GM19023 (cell line): ENCODE results near the gene DOCK7.
"Not testable (repeated sequence)": the region's sequence is repeated elsewhere in the genome, so short reads cannot be mapped to it uniquely, and the experiment has no call there.

ENCODE experiments used
- ATAC-seq: cut with Tn5 transposase; IDR thresholded peaks from one replicate; pipeline ENCODE4 v1.9.1; 2021; ENCODE audit warnings: mild to moderate bottlenecking, moderate library complexity; ENCODE audit not compliant: unreplicated experiment

The DOCK7 gene

DNA sequence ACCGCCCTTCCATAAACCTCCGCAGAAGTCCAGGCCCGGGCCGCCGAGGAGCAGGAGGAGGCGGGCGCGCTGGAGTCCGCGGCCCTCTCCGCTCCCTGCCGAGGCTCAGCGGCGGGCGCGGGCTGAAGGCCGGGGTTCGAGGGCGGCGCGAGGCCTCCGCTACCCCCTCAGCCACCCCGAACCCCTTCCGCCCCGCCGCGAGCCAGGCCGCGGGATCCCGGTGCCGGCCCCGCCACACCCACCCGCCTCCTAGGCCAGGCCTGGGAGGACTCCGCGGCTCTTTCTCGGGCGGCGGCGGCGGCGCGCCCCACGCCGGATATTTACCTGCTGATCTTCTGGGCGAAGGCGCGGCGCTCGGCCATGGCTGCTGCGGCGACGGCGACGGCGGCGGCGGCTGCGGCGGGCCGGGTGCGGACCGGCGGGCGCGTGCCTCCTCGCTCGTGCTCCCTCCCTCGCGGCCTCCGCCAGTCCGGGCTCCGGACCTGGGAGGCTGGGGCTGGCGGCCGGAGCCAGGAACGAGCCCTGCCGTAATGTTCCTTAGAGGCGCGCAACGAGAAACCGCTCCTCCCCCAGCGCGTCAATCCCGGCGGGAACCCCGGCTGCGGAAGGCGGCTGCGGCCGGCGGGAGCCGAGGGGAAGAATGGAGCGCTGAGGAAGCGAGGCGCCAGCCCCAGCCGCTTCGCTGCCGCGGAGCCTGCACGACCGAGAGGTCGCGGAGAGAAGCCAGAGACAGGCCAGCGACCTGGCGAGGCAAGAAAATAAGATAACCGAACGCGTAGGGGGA lies at the start of gene DOCK7:
DOCK7 (minus strand) TSS at position 484 of the 784 bp plus-strand sequence; CDS start at position 362, 122 bp downstream.
- peak; percentile 82 for ATAC-seq

DNA sequence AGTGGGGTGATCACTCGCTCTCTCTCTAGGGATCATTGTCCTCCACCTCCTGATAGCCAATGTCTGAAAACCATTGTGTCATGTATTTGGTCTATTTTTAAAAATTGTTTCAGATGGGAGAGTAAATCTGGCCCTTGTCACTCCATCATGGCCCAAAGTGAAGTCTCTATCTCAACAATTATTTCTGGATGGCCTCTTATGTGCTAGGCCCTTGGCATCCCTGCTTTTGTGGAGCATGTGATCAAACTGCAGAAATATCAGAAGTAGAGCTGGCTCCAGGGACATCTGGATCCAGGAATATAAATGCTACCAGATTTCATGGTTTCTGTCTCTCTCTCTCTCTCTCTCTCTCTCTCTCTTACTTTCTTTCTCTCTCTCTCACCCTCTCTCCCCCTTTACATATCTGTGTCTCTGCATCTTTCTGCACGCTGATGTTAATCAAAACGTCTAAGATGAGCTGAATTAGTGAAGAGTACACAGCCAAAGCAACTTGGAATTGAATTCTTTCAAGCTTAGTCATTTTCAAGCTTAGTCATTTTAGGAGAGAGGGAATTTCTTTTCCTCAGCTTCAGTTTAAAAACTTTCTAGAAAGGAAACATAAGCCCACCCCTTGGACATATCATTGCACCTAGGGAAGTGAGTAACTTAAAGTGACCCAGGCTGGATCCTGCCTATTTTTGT lies 47.4 kb upstream of the DOCK7 start:
- ATAC-seq = no peak

DNA sequence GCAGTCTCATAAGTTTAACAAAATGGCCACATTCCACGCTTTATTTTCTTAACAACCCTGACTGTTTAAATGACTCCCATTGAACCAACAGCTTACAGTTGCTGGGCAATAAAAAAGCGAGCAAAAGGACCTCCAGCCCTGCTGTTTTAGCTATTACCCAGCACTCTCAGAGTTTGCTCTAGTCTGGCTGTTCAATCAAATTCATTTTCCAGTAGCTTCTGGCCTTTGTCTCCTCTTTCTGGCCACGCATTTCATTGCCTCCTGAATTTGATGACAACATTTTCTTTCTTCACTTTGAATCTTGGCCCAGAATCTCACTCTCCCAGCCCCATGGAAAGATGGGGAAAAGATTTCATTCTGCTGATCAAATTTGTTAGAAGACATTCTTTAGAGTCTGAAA lies 44.1 kb upstream of the DOCK7 start:
- no peak for ATAC-seq

DNA sequence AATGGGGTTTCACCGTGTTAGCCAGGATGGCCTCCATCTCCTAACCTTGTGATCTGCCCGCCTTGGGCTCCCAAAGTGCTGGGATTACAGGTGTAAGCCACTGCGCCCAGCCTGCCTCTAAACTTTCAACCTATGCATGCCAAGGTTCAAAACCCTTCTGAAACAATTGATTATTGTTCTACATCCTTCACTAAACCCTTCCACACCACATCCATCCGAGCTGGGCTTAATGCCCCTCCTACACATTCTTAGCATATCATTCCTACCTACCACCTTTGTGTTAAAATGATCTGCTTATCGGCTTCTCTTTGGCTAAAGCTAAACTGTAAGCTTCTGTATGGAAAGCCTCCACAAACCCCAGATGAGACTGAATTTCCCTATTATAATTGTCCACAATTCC lies 40.8 kb upstream of the DOCK7 start:
- ATAC-seq = no peak

DNA sequence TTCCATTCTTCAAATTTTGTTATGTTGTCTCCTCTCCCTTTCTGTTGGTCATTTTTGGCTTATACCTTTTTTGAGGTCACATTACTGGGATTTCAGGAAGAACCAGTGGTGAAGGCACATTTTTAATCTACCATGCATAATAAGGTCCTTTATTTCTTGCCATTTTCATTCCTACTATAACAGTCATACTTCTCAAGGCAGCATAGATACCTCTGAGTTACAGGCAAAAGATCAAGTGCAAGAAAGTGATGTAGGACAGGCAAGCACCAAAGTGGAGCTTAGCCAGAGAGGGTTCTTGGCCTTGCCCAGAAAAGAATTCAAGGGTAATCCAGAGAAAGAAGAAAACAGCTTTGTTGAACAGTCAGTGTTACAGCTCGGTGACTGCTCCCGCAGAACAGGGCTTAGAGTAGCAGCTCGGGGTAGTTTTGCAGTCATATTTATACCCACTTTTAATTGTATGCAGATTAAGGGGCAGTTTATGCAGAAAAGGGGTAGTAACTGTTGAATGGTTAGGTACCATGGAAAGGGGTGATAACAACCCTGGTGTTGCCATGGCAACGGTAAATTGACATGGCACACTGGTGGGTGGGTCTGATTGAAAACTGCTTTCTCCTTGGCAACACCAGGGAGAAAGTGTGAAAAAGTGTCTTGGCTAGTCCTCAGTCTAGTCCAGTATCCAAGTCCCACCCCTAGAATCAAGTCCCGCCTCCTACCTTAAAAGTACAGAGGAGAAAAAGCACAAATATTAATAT lies 39.6 kb upstream of the DOCK7 start:
- ATAC-seq = no peak

- no peak for ATAC-seq
These were observed 37.8 kb upstream of the DOCK7 start for GRCh38 chr1:62726011-62726442.

DNA sequence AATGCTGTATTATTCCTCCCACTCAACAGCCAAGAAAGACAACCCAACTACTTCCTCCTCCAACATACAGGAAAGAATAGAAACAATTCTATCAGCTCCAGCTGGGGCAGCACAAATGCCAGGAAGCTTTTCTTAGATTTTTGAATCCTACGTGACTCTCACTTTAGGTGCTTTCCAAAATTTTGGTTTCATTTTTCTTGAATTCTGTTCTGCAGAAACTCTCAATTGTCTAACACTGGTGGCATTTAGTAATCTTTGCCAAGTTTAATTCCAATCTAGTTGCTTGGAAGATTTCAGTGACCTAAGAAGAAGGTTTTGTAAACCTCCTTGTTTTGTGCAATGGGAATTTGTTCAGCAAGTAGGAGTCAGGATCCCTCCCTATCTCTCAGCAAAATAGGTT lies 37.1 kb upstream of the DOCK7 start:
- ATAC-seq = no peak

- ATAC-seq = no peak
These were observed 36.2 kb upstream of the DOCK7 start for GRCh38 chr1:62724430-62724829.

DNA sequence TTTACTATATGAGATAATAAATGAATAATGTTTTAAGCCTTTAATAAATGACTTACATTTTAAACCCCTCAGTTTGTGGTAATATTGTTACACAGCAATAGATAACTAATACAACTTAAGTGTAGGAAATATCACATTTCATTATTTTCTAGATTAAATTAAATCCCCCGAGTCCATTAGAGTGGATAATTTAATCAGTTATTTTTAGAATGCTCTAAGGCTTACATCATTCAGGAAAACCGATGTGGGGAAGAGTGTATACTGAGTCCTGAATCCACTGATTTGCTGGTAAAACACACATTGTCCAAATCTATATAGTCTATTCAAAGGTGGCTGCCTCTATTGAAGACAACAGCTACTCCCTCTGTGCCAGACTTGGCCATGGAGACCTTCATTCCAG lies 35.7 kb upstream of the DOCK7 start:
- ATAC-seq = no peak

GRCh38 chr1:62722796-62723195 lies 34.6 kb upstream of the DOCK7 start:
- ATAC-seq = no peak

DNA sequence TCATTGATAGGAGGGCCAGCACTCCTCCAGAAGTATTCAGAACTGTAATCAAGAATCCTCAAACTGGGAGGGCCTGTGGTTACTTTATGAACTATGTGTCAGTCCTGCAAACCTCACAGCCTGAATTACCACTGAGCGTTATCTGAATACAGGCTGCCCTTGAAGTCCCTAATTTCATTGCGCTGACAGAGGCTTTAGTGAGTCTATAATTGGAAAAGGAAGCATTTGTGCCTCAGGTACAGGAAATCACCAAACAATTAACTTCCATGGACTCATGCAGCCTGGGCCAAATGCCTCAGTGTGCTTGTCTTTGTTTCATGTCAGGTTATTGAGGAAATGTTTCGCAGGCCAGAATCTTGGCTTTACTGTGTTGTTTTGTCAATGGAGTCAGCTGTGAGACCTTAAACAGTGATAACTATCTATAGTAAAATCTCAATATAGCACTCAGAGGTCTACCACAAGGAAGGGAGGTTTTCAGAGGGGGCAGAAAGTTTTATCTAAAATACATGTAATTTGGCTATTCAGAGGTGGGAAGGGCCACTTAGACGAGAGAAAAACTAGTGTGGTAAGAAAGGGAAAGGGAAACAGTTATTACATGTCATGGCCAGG lies 32.9 kb upstream of the DOCK7 start:
- ATAC-seq = no peak

GRCh38 chr1:62718400-62718799 lies 30.2 kb upstream of the DOCK7 start:
- ATAC-seq = not testable (repeated sequence)

- no peak for ATAC-seq
These were observed 29.3 kb upstream of the DOCK7 start for GRCh38 chr1:62717483-62717882.

DNA sequence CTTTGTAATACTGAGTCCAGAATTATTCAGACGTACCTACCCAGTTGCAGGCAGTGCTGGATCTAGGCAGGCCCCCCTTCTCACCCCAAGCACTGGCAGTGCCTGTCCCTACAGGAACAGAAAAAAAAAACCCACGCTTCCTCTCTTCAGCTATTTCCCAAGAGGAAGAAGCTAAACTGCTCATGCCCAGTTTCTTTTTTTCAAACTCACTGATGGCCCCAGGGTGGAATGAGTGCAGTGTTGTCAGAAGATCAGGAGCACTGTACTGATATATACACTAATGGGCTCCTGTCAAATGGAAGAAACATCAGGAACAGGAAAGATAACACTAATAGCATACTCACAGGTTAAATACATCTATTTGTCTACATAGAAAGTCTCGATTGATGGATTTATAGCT lies 28.2 kb upstream of the DOCK7 start:
- no peak for ATAC-seq

DNA sequence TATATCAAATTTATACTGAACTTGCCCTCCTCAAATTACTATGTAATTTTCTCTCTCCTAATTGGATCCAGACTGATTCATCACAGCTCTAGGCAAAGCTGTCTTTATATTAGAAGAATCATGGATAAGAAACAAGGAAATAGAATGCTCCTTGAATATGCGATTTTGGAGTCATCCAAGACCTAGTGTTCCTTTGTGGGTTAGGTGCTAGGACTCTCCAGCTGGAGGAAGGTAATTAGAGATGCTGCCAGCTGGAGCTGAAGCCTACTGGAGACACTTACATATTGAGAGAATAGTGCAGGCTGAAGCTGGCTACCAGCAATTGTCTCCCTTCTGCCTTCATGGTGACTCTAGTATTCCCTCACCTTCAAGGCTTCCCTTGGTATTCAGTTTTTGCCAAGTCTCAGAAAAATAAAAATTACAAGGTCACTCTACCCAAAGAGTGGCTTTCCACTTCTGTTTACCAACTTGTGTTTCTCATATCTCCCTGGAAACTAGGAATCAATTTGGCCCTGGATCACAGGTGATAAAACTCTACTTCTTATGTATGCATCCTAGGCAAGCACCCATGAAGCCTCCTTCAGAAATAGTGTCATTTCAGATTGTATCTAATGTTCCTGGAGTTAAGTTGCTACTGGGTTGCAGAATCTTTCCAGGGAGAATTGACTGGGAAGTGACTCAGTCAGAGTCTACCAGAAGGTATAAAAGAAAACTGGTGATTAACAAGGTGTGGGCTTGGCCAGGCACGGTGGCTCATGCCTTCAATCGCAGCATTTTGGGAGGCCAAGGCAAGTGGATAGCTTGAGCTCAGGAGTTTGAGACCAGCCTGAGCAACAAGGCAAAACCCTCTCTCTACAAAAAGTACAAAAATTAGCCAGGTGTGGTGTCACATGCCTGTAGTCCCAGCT lies 24.4 kb upstream of the DOCK7 start:
- no peak for ATAC-seq

GRCh38 chr1:62707744-62708120 lies 19.5 kb upstream of the DOCK7 start:
- ATAC-seq = no peak

GRCh38 chr1:62706985-62707743 lies 19.0 kb upstream of the DOCK7 start:
- no peak for ATAC-seq

GRCh38 chr1:62698161-62698560 lies 10.0 kb upstream of the DOCK7 start:
- not testable (repeated sequence) for ATAC-seq

DNA sequence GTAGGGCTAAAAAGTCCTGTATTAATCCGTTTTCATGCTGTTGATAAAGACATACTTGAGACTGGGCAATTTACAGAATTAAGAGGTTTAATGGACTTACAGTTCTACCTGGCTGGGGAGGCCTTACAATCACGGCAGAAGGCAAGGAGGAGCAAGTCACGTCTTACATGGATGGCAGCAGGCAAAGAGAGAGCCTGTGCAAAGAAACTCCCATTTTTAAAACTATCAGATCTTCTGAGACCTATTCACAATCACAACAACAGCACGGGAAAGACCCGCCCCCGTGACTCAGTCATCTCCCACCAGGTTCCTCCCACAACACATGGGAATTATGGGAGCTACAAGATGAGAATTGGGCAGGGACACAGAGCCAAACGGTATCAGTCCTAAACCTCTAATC lies 6.3 kb upstream of the DOCK7 start:
- ATAC-seq = not testable (repeated sequence)

GRCh38 chr1:62693123-62693522 lies 4.9 kb upstream of the DOCK7 start:
- ATAC-seq = no peak
